WERI-Rb-1 (cell line): ENCODE results near the gene SGMS1.

Source experiments
- DNase-seq: peaks from one replicate; pipeline ENCODE4 v3.0.0-alpha.2; 2020
- H3K27ac ChIP-seq: fragments of 250-450 bp; sonication (Bioruptor Pico); 2 replicates; pipeline ENCODE4 v1.5.1; 2020; ENCODE audit warnings: mild to moderate bottlenecking, moderate library complexity
- H3K27me3 ChIP-seq: fragments of 250-450 bp; sonication (Bioruptor Pico); 2 replicates; pipeline ENCODE4 v1.5.1; 2021; ENCODE audit warnings: mild to moderate bottlenecking, low read depth, moderate library complexity; ENCODE audit not compliant: insufficient read depth, severe bottlenecking
- H3K36me3 ChIP-seq: fragments of 250-450 bp; sonication (Bioruptor Pico); 2 replicates; pipeline ENCODE4 v1.5.1; 2020; ENCODE audit warnings: mild to moderate bottlenecking, moderate library complexity
- H3K4me3 ChIP-seq: 2 replicates; pipeline ENCODE4 v1.5.1; 2011; ENCODE audit warnings: low read depth, mild to moderate bottlenecking, control low read depth, low read length
- H3K9me3 ChIP-seq: fragments of 250-450 bp; sonication (Bioruptor Pico); 2 replicates; pipeline ENCODE4 v1.5.1; 2021; ENCODE audit warnings: mild to moderate bottlenecking, moderate library complexity; ENCODE audit not compliant: severe bottlenecking
- CTCF ChIP-seq: IDR thresholded peaks from 2 replicates; pipeline ENCODE4 v1.5.1; 2011; ENCODE audit warnings: low read depth, mild to moderate bottlenecking, control low read depth, inconsistent platforms, low read length

SGMS1 gene

GRCh38 chr10:50522908-50523307 is 100.8 kb downstream of the SGMS1 start:
- H3K9me3 ChIP-seq, result no peaks in the 10 kb centered on the region
- TF ChIP-seq CTCF, result no peak
- no peaks in the 10 kb centered on the region for H3K36me3 ChIP-seq
- DNase-seq, result no peak
- no peak overlapping the region for H3K27ac ChIP-seq
- no peak overlapping the region for H3K4me3 ChIP-seq
- no peaks in the 10 kb centered on the region for H3K27me3 ChIP-seq

- Histone ChIP-seq H3K27ac (no peak overlapping the region), H3K36me3 (no peaks in the 10 kb centered on the region), H3K9me3 (no peaks in the 10 kb centered on the region), H3K27me3 (no peaks in the 10 kb centered on the region), H3K4me3 (no peak overlapping the region)
- TF ChIP-seq CTCF, result no peak
- no peak for DNase-seq
These were observed 103.6 kb downstream of the SGMS1 start for GRCh38 chr10:50520115-50520514.

GRCh38 chr10:50517626-50518025 is 106.1 kb downstream of the SGMS1 start:
- Histone ChIP-seq H3K27me3 (no peaks in the 10 kb centered on the region), H3K9me3 (no peaks in the 10 kb centered on the region), H3K27ac (no peak overlapping the region), H3K36me3 (no peaks in the 10 kb centered on the region), H3K4me3 (no peak overlapping the region)
- no peak for DNase-seq
- TF ChIP-seq CTCF, result no peak

- DNase-seq, result no peak
- no peaks in the 10 kb centered on the region for H3K27me3 ChIP-seq
- H3K27ac ChIP-seq, result no peak overlapping the region
- H3K36me3 ChIP-seq, result no peaks in the 10 kb centered on the region
- no peak overlapping the region for H3K4me3 ChIP-seq
- TF ChIP-seq CTCF, result no peak
- H3K9me3 ChIP-seq, result no peaks in the 10 kb centered on the region
These were observed 107.6 kb downstream of the SGMS1 start for GRCh38 chr10:50516171-50516570.

GRCh38 chr10:50515420-50515819 is 108.3 kb downstream of the SGMS1 start:
- Histone ChIP-seq H3K4me3 (no peak overlapping the region), H3K27ac (no peak overlapping the region), H3K36me3 (no peaks in the 10 kb centered on the region), H3K9me3 (no peaks in the 10 kb centered on the region), H3K27me3 (no peaks in the 10 kb centered on the region)
- DNase-seq, result no peak
- TF ChIP-seq CTCF, result no peak

GRCh38 chr10:50514995-50515394 is 108.8 kb downstream of the SGMS1 start:
- no peaks in the 10 kb centered on the region for H3K36me3 ChIP-seq
- H3K4me3 ChIP-seq, result no peak overlapping the region
- DNase-seq, result no peak

More at GRCh38 chr10:50514995-50515394, 108.8 kb downstream of the SGMS1 start:
- Histone ChIP-seq H3K27ac (no peak overlapping the region), H3K9me3 (no peaks in the 10 kb centered on the region), H3K27me3 (no peaks in the 10 kb centered on the region)
- TF ChIP-seq CTCF, result no peak
